ENCODE results near the gene SYNGR3.

DNA sequence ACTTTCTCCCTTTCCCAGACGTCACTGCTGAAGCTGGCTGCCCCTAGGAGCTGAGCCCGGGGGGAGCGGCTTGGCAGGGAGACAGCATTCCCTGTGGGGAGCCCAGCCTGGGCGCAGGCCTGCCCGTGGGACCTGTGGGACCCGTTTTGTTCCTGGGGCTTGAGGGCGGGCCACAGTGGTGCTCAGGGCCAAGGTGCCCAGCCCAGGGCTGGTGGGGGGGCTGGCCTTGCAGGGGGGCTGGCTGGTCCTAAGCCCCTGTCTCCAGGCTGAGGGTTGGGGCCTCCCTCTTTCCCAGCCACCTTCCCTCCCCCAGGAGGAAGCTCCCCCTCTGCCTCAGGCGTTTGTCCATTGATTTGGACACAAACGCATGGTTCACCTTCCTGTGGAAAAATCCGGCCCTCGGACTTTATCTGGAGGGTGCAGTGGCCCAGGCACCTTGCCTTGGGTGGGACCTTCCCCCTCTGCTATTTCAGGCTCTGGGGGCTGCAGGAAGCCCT is 41.4 kb downstream of the SYNGR3 start:
- no peak for TF ChIP-seq POLR2AphosphoS5 (IDR thresholded peaks at IDR 0.05; ENCODE audit: low read depth, low read length)
- TF ChIP-seq POLR2A (IDR thresholded peaks at IDR 0.05; ENCODE audit: low read depth, low read length), result no peak
- TF ChIP-seq TAF1 (IDR thresholded peaks at IDR 0.05; ENCODE audit: low read depth, low read length), result no peak
- TF ChIP-seq POU2F2 (IDR thresholded peaks at IDR 0.05; ENCODE audit: low read depth, low read length), result no peak
- TF ChIP-seq SPI1 (IDR thresholded peaks at IDR 0.05; ENCODE audit: low read depth, low read length), result no peak

All from GM12891 (cell line).